A549 (cell line): ENCODE measurements around the gene RXRA. TPM values are rescaled to one million over a fixed set of nuclear protein-coding genes. Genes with fewer than 3 reads are reported as not detected.

Experiments
- ATAC-seq, 2 experiments: fragments of 200-7000 bp in 1 of 2; fragments of >200 bp in 1 of 2; cut with Nextera tagmentation in 1 of 2; cut with Tn5 transposase in 1 of 2; 3 replicates each; pipeline versions ENCODE4 v1.8.0 to v1.9.1; 2018 to 2020; ENCODE audit warnings: mild to moderate bottlenecking in 1 of 2, moderate library complexity in 1 of 2
- CTCF ChIA-PET: fragments of 300-600 bp; sonication (Branson Sonifier 250); formaldehyde crosslinking; extraction: SDS; loops from one replicate; lab custom pipeline; 2021; ENCODE audit warnings: antibody characterized with exemption, inconsistent platforms; lab: Yijun Ruan, JAX
- POLR2A ChIA-PET: fragments of 350-600 bp; formaldehyde crosslinking; extraction: SDS; loops from one replicate; lab custom pipeline; 2021; ENCODE audit warnings: antibody characterized with exemption, inconsistent platforms; lab: Yijun Ruan, JAX
- DNase-seq, 2 experiments: peaks; one replicate each; pipeline versions ENCODE4 v3.0.0 to v3.0.0-alpha.2; 2011 to 2016; ENCODE audit warnings: low read depth in 1 of 2, low spot score in 1 of 2
- FAIRE-seq: peaks from 2 replicates; lab custom pipeline; 2011; peaks lifted over from hg19 to GRCh38; lab: Jason Lieb, UNC
- H3K27ac ChIP-seq, 2 experiments: fragments of >200 bp; sonication (Bioruptor Twin); formaldehyde crosslinking; 3 replicates each; pipeline ENCODE4 v1.5.1; 2016 to 2017
- H3K4me1 ChIP-seq: fragments of >200 bp; sonication (Bioruptor Twin); formaldehyde crosslinking; 3 replicates; pipeline ENCODE4 v1.6.1; 2016
- H3K4me2 ChIP-seq: fragments of >200 bp; sonication (Bioruptor Twin); formaldehyde crosslinking; 3 replicates; pipeline ENCODE4 v1.6.1; 2016
- H3K4me3 ChIP-seq: fragments of >200 bp; sonication (Bioruptor Twin); formaldehyde crosslinking; 3 replicates; pipeline ENCODE4 v1.5.1; 2016
- H3K9me3 ChIP-seq: fragments of >200 bp; sonication (Bioruptor Twin); formaldehyde crosslinking; 3 replicates; pipeline ENCODE4 v1.6.1; 2016
- CBX2 ChIP-seq: fragments of 200-600 bp; sonication (generic); IDR thresholded peaks from 2 replicates; pipeline ENCODE4 v1.6.1; 2016; ENCODE audit warnings: low read depth, mild to moderate bottlenecking, borderline replicate concordance
- CHD2 ChIP-seq: fragments of 150-350 bp; IDR thresholded peaks from 2 replicates; pipeline ENCODE4 v1.6.1; 2014; ENCODE audit warnings: low read length; ENCODE audit not compliant: partially characterized antibody
- EHF ChIP-seq: fragments of 250-450 bp; sonication (Bioruptor Pico); IDR thresholded peaks from 2 replicates; pipeline ENCODE4 v1.5.0; 2020; ENCODE audit warnings: mild to moderate bottlenecking
- HDAC2 ChIP-seq: fragments of 200-600 bp; sonication (generic); IDR thresholded peaks from 2 replicates; pipeline ENCODE4 v1.6.1; 2016
- HOXB13 ChIP-seq: fragments of 250-450 bp; sonication (Bioruptor Pico); IDR thresholded peaks from 2 replicates; pipeline ENCODE4 v1.5.0; 2020; ENCODE audit warnings: low read depth, mild to moderate bottlenecking, moderate library complexity
- HOXB5 ChIP-seq: fragments of 250-450 bp; sonication (Bioruptor Pico); IDR thresholded peaks from 2 replicates; pipeline ENCODE4 v1.5.0; 2020; ENCODE audit warnings: mild to moderate bottlenecking, moderate library complexity
- JUN ChIP-seq, 2 experiments: fragments of >200 bp; sonication (Bioruptor Twin); formaldehyde crosslinking; IDR thresholded peaks; 2 replicates in 1 of 2; 3 replicates in 1 of 2; pipeline ENCODE4 v1.6.1; 2016 to 2017
- JUNB ChIP-seq: fragments of >200 bp; sonication (Bioruptor Twin); formaldehyde crosslinking; IDR thresholded peaks from 2 replicates; pipeline ENCODE4 v1.6.1; 2016
- KDM5A ChIP-seq: fragments of 200-600 bp; sonication (generic); IDR thresholded peaks from 2 replicates; pipeline ENCODE4 v1.6.1; 2016; ENCODE audit warnings: antibody characterized with exemption, mild to moderate bottlenecking
- MAZ ChIP-seq: fragments of 150-350 bp; IDR thresholded peaks from 2 replicates; pipeline ENCODE4 v1.6.1; 2014; ENCODE audit warnings: antibody characterized with exemption, low read depth, low read length, borderline replicate concordance
- NFE2L2 ChIP-seq: fragments of 150-350 bp; conservative IDR thresholded peaks from 2 replicates; pipeline ENCODE4 v1.6.1; 2014; ENCODE audit warnings: low read length
- NPAS2 ChIP-seq: fragments of 250-450 bp; sonication (Bioruptor Pico); IDR thresholded peaks from 2 replicates; pipeline ENCODE4 v1.8.0; 2022; ENCODE audit warnings: mild to moderate bottlenecking, moderate library complexity, borderline replicate concordance
- NR3C1 ChIP-seq: fragments of >200 bp; sonication (Bioruptor Twin); formaldehyde crosslinking; IDR thresholded peaks from 3 replicates; pipeline ENCODE4 v1.6.1; 2017
- PHF8 ChIP-seq: fragments of 200-600 bp; sonication (generic); IDR thresholded peaks from 2 replicates; pipeline ENCODE4 v1.6.1; 2016; ENCODE audit warnings: low read depth, mild to moderate bottlenecking, antibody characterized with exemption, moderate library complexity, borderline replicate concordance
- POLR2A ChIP-seq: IDR thresholded peaks from 2 replicates; pipeline ENCODE4 v1.6.1; 2012; ENCODE audit warnings: mild to moderate bottlenecking, low read length
- RAD21 ChIP-seq, 2 experiments: fragments of >200 bp in 1 of 2; sonication (Bioruptor Twin) in 1 of 2; formaldehyde crosslinking in 1 of 2; IDR thresholded peaks in 1 of 2; conservative IDR thresholded peaks in 1 of 2; 2 replicates in 1 of 2; 3 replicates in 1 of 2; pipeline ENCODE4 v1.6.1; 2012 to 2018; ENCODE audit warnings: inconsistent platforms in 1 of 2
- RARB ChIP-seq: fragments of 250-450 bp; sonication (Bioruptor Pico); IDR thresholded peaks from 2 replicates; pipeline ENCODE4 v1.8.0; 2021; ENCODE audit warnings: mild to moderate bottlenecking, moderate library complexity
- RCOR1 ChIP-seq: fragments of 150-350 bp; IDR thresholded peaks from 2 replicates; pipeline ENCODE4 v1.6.1; 2014; ENCODE audit warnings: antibody characterized with exemption, low read length, low read depth
- RFX5 ChIP-seq: fragments of 450-650 bp; IDR thresholded peaks from 2 replicates; pipeline ENCODE4 v1.7.1; 2014; ENCODE audit warnings: antibody characterized with exemption, mild to moderate bottlenecking, moderate library complexity
- TP53 ChIP-seq: fragments of 250-450 bp; sonication (Bioruptor Pico); IDR thresholded peaks from 2 replicates; pipeline ENCODE4 v1.5.0; 2021; ENCODE audit warnings: mild to moderate bottlenecking, moderate library complexity
- ZC3H11A ChIP-seq: fragments of 450-650 bp; IDR thresholded peaks from 2 replicates; pipeline ENCODE4 v1.6.1; 2014; ENCODE audit warnings: antibody characterized with exemption, mild to moderate bottlenecking
- ZSCAN20 ChIP-seq: fragments of 250-450 bp; sonication (Bioruptor Pico); IDR thresholded peaks from 2 replicates; pipeline ENCODE4 v1.8.0; 2022; ENCODE audit warnings: mild to moderate bottlenecking, moderate library complexity
- WGBS: methylation state at CpG from one replicate; pipeline ENCODE4 v1.1.6; 2017; ENCODE audit errors: missing lambda C conversion rate; 5-methylcytosine and 5-hydroxymethylcytosine counted together
- polyA plus RNA-seq, 4 experiments: library from polyadenylated mRNA; depleted of rRNA in 3 of 4; stranded (reverse); fragments of >200 nt; fragmentation: RNase III in 1 of 4; extraction: RNeasy Plus Mini Kit Qiagen cat#74134 plus additional on column Dnase treatment in 1 of 4; gene quantifications; 2 replicates in 3 of 4; 3 replicates in 1 of 4; pipeline ENCODE4 v1.2.3, GENCODE V29; 2011 to 2017
- TF ChIP-seq, protein P1 (sequence below): fragments of 150-350 bp; IDR thresholded peaks from 2 replicates; pipeline ENCODE4 v1.6.1; 2014; ENCODE audit warnings: low read depth, mild to moderate bottlenecking, low read length
- TF ChIP-seq, protein P2 (sequence below): fragments of 250-450 bp; sonication (Bioruptor Pico); IDR thresholded peaks from 2 replicates; pipeline ENCODE4 v1.5.0; 2020; ENCODE audit warnings: low read depth, mild to moderate bottlenecking, moderate library complexity

Gene RXRA
- polyA plus RNA-seq, 2 of the 4 experiments (the other 2 are of a cell fraction), result 6.6 to 23.9 TPM

DNA sequence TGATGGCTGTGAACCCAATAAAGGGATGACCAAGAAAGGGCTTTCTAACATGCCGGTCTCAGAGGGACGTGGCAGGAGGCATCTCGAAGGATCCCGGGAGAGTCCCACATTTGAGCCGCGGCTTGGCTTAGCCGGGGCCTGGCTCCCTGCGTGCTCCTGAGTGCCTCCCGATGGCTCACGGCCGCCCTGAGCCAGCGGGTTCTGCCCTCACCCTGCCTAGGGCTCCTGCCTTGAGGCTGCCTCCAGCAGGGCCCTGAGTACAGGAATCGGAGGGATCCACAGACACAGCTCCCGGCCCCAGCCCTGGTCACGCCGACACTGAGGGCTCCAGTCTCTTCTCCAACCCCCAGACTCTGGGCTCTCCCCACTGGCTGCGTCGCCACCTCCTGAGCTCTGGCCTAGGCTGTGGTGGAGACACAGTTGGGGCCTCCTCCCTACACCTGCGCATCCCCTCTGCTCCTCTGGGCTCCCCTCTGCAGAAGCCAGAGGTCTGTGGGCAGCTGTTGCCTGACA lies 44.1 kb upstream of the RXRA start (continued):
- no peak for TF ChIP-seq KDM5A

DNA sequence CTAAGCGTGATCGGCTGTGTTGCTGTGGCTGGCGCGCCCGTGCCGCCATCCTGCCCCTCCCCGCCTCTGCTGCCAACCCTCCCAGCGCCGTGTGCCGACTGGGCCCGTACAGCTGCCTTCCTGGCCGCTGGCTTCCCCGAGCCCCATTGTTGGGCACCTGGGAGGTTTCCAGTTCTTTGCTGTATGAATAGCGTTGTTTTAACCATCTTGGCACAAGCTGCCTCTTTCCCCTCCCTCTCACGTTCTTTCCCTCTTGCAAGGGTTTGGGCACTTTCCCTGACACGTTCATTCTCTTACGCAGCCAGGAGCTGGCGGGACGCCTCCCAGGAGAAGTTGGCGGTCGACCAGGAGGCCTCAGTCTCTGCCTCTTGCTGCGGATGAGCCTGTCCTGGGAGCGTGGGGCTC lies 43.1 kb upstream of the RXRA start:
- H3K4me3 ChIP-seq, result no peak overlapping the region
- no peak overlapping the region for H3K4me2 ChIP-seq
- DNase-seq (no peak), ATAC-seq (no peak), FAIRE-seq (no peak)
- no peaks in the 10 kb centered on the region for H3K4me1 ChIP-seq
- POLR2A ChIA-PET, result no interaction called here
- no peak overlapping the region for H3K27ac ChIP-seq
- 64% methylated on average over 23 of the region's 23 CpGs for WGBS
- 0 out of 3 replicates have a peak, but pooled peaks cover 4% of the 10 kb centered on the region for H3K9me3 ChIP-seq
- TF ChIP-seq NPAS2 (CRISPR knock-in tag) (no peak), NR3C1 (no peak), POLR2A (no peak), HOXB13 (CRISPR knock-in tag) (no peak), RARB (CRISPR knock-in tag) (no peak), RFX5 (no peak), EHF (CRISPR knock-in tag) (no peak), HOXB5 (CRISPR knock-in tag) (no peak), CBX2 (no peak), ZSCAN20 (CRISPR knock-in tag) (no peak), PHF8 (no peak), NFE2L2 (no peak), RCOR1 (no peak), CHD2 (no peak), ZC3H11A (no peak), MAZ (no peak)
- TF ChIP-seq, protein P1, sequence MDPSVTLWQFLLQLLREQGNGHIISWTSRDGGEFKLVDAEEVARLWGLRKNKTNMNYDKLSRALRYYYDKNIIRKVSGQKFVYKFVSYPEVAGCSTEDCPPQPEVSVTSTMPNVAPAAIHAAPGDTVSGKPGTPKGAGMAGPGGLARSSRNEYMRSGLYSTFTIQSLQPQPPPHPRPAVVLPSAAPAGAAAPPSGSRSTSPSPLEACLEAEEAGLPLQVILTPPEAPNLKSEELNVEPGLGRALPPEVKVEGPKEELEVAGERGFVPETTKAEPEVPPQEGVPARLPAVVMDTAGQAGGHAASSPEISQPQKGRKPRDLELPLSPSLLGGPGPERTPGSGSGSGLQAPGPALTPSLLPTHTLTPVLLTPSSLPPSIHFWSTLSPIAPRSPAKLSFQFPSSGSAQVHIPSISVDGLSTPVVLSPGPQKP, result no peak
- TF ChIP-seq, protein P2, sequence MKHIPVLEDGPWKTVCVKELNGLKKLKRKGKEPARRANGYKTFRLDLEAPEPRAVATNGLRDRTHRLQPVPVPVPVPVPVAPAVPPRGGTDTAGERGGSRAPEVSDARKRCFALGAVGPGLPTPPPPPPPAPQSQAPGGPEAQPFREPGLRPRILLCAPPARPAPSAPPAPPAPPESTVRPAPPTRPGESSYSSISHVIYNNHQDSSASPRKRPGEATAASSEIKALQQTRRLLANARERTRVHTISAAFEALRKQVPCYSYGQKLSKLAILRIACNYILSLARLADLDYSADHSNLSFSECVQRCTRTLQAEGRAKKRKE (CRISPR knock-in tag), result no peak
- CTCF ChIA-PET, result interaction anchor here (0.6 kb wide), 1 partner anchor 113 kb away, joined by 3 read pairs; no protein-coding TSS in a partner anchor

DNA sequence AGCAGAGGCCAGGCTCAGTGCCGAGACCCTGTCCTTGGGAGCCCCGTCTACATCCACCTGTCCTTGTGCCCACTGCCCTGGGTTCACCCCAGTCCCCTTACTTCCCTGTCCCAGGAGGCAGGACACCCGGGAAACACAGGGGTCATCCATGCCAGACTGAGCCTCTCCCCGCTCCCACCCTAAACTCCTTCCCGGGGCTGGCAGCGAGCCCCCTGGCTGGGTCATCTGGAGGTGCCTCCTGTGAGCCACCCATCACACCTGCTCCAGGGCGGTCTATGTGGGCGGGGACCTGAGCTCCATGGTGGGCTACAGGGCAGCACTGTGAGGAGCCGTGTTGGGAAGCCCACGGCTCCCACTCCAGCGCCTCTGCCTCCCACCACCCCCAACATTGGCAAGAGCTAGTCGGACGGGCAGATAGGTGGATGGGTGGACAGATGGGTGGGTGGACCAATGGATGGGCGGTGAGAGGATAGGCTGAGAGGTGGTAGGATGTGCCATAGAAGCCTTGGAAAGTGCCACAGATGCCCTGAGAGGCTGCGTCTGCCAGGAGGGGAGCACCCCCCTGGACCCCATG lies 42.5 kb upstream of the RXRA start:
- no peak for FAIRE-seq
- ChIA-PET POLR2A (no interaction called here), CTCF (interaction anchor here (0.6 kb wide), 1 partner anchor 114 kb away, joined by 3 read pairs; no protein-coding TSS in a partner anchor)
- Histone ChIP-seq H3K9me3 (no peaks in the 10 kb centered on the region), H3K4me1 (no peaks in the 10 kb centered on the region), H3K27ac (no peak overlapping the region), H3K4me2 (no peak overlapping the region), H3K4me3 (no peak overlapping the region)
- no peak for DNase-seq
- TF ChIP-seq HDAC2 (no peak), RAD21 (conservative IDR thresholded peaks at IDR 0.05 in 1 of 2, IDR thresholded peaks at IDR 0.05 in 1 of 2) (no peak), RCOR1 (no peak), JUN (IDR thresholded peaks at IDR 0.05) (no peak), NPAS2 (CRISPR knock-in tag) (no peak), JUNB (no peak), TP53 (CRISPR knock-in tag) (no peak), ZC3H11A (no peak)
- WGBS, result 68% methylated on average over 13 of the region's 15 CpGs
- ATAC-seq, result no peak; a peak in 1 of 6 replicates
